ENCODE data around the gene DLK2. TPM values are rescaled to one million over a fixed set of nuclear protein-coding genes. Genes with fewer than 3 reads are reported as not detected.
"Not testable (repeated sequence)": the region's sequence is repeated elsewhere in the genome, so short reads cannot be mapped to it uniquely, and the experiment has no call there.

DLK2 gene
- total RNA-seq, 2 donors from 2014 or later = not detected

GRCh38 chr6:43426928-43427405 lies 28.4 kb downstream of the DLK2 start:
- no peak for DNase-seq
- H3K9ac ChIP-seq (ENCODE audit: extremely low read depth, low read length, poor library complexity, severe bottlenecking) = no peak overlapping the region
- peak overlapping the region; percentile 98 for H3K27ac Mint-ChIP-seq
- peaks cover 32% of the 10 kb centered on the region for H3K9me3 Mint-ChIP-seq
- no peak overlapping the region for H3K27ac ChIP-seq (ENCODE audit: low read depth, low read length)
- no peaks in the 10 kb centered on the region for H3K27me3 ChIP-seq (ENCODE audit: control insufficient read depth, insufficient read depth, low read length, poor library complexity, severe bottlenecking)
- H3K27me3 Mint-ChIP-seq (ENCODE audit: insufficient read depth) = peaks cover 5% of the 10 kb centered on the region
- peaks cover 8% of the 10 kb centered on the region for H3K36me3 Mint-ChIP-seq (ENCODE audit: low read depth)
- H3K4me3 ChIP-seq (ENCODE audit: low read length) = peak overlapping the region; percentile 85
- WGBS, 2 experiments (ENCODE audit: insufficient coverage in 1 of 2, insufficient read length in 1 of 2) = 73 to 78% methylated on average over 11 to 23 of the region's 23 CpGs
- no peaks in the 10 kb centered on the region for H3K36me3 ChIP-seq (ENCODE audit: control insufficient read depth, insufficient read depth, low read length)
- H3K9me3 ChIP-seq (ENCODE audit: control insufficient read depth, low read length) = peaks cover 12% of the 10 kb centered on the region
- H3K4me1 ChIP-seq (ENCODE audit: control insufficient read depth, insufficient read depth, low read length) = no peaks in the 10 kb centered on the region
- TF ChIP-seq, protein P1, sequence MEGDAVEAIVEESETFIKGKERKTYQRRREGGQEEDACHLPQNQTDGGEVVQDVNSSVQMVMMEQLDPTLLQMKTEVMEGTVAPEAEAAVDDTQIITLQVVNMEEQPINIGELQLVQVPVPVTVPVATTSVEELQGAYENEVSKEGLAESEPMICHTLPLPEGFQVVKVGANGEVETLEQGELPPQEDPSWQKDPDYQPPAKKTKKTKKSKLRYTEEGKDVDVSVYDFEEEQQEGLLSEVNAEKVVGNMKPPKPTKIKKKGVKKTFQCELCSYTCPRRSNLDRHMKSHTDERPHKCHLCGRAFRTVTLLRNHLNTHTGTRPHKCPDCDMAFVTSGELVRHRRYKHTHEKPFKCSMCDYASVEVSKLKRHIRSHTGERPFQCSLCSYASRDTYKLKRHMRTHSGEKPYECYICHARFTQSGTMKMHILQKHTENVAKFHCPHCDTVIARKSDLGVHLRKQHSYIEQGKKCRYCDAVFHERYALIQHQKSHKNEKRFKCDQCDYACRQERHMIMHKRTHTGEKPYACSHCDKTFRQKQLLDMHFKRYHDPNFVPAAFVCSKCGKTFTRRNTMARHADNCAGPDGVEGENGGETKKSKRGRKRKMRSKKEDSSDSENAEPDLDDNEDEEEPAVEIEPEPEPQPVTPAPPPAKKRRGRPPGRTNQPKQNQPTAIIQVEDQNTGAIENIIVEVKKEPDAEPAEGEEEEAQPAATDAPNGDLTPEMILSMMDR (conservative IDR thresholded peaks at IDR 0.05) = no peak
- peaks cover 10% of the 10 kb centered on the region for H3K4me1 Mint-ChIP-seq
- H3K4me3 Mint-ChIP-seq = peak overlapping the region; percentile 87

DNA sequence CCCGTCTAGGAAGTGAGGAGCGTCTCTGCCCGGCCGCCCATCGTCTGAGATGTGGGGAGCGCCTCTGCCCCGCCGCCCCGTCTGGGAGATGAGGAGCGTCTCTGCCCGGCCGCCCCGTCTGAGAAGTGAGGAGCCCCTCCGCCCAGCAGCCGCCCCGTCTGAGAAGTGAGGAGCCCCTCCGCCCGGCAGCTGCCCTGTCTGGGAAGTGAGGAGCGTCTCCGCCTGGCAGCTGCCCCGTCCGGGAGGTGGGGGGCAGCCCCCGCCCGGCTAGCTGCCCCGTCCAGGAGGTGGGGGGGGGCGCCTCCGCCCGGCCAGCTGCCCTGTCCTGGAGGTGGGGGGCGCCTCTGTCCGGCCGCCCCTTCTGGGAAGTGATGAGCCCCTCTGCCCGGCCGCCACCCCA lies 30.3 kb downstream of the DLK2 start:
- not testable (repeated sequence) for H3K36me3 Mint-ChIP-seq (ENCODE audit: low read depth); H3K4me3 Mint-ChIP-seq; H3K27ac ChIP-seq (ENCODE audit: low read depth, low read length); H3K36me3 ChIP-seq (ENCODE audit: control insufficient read depth, insufficient read depth, low read length); H3K27me3 ChIP-seq (ENCODE audit: control insufficient read depth, insufficient read depth, low read length, poor library complexity, severe bottlenecking); H3K27ac Mint-ChIP-seq; H3K4me1 ChIP-seq (ENCODE audit: control insufficient read depth, insufficient read depth, low read length); H3K4me3 ChIP-seq (ENCODE audit: low read length); H3K27me3 Mint-ChIP-seq (ENCODE audit: insufficient read depth); H3K9ac ChIP-seq (ENCODE audit: extremely low read depth, low read length, poor library complexity, severe bottlenecking); DNase-seq
- Mint-ChIP-seq H3K4me1 (peaks cover 10% of the 10 kb centered on the region), H3K9me3 (peaks cover 32% of the 10 kb centered on the region)
- WGBS, 2 experiments (ENCODE audit: insufficient coverage in 1 of 2, insufficient read length in 1 of 2) = 95 to 100% methylated on average over 4 to 24 of the region's 33 CpGs
- H3K9me3 ChIP-seq (ENCODE audit: control insufficient read depth, low read length) = peaks cover 12% of the 10 kb centered on the region

- Mint-ChIP-seq H3K4me3 (no peak overlapping the region), H3K27me3 (ENCODE audit: insufficient read depth) (peaks cover 25% of the 10 kb centered on the region), H3K4me1 (no peaks in the 10 kb centered on the region), H3K27ac (no peak overlapping the region), H3K9me3 (peaks cover 29% of the 10 kb centered on the region), H3K36me3 (ENCODE audit: low read depth) (no peaks in the 10 kb centered on the region)
- H3K4me1 ChIP-seq (ENCODE audit: control insufficient read depth, insufficient read depth, low read length) = no peaks in the 10 kb centered on the region
- TF ChIP-seq, protein P1 (conservative IDR thresholded peaks at IDR 0.05) = no peak
- peaks cover 21% of the 10 kb centered on the region for H3K27me3 ChIP-seq (ENCODE audit: control insufficient read depth, insufficient read depth, low read length, poor library complexity, severe bottlenecking)
- no peak overlapping the region for H3K27ac ChIP-seq (ENCODE audit: low read depth, low read length)
- H3K4me3 ChIP-seq (ENCODE audit: low read length) = no peak overlapping the region
- DNase-seq = no peak
- 79 to 100% methylated on average over 2 to 3 of the region's 3 CpGs for WGBS, 2 experiments (ENCODE audit: insufficient coverage in 1 of 2, insufficient read length in 1 of 2)
- H3K36me3 ChIP-seq (ENCODE audit: control insufficient read depth, insufficient read depth, low read length) = no peaks in the 10 kb centered on the region
- H3K9ac ChIP-seq (ENCODE audit: extremely low read depth, low read length, poor library complexity, severe bottlenecking) = no peak overlapping the region
- H3K9me3 ChIP-seq (ENCODE audit: control insufficient read depth, low read length) = peaks cover 9% of the 10 kb centered on the region
These were observed 33.5 kb downstream of the DLK2 start for GRCh38 chr6:43421831-43422230.
